ENCODE measurements around the gene KCNQ5.

The KCNQ5 gene

DNA sequence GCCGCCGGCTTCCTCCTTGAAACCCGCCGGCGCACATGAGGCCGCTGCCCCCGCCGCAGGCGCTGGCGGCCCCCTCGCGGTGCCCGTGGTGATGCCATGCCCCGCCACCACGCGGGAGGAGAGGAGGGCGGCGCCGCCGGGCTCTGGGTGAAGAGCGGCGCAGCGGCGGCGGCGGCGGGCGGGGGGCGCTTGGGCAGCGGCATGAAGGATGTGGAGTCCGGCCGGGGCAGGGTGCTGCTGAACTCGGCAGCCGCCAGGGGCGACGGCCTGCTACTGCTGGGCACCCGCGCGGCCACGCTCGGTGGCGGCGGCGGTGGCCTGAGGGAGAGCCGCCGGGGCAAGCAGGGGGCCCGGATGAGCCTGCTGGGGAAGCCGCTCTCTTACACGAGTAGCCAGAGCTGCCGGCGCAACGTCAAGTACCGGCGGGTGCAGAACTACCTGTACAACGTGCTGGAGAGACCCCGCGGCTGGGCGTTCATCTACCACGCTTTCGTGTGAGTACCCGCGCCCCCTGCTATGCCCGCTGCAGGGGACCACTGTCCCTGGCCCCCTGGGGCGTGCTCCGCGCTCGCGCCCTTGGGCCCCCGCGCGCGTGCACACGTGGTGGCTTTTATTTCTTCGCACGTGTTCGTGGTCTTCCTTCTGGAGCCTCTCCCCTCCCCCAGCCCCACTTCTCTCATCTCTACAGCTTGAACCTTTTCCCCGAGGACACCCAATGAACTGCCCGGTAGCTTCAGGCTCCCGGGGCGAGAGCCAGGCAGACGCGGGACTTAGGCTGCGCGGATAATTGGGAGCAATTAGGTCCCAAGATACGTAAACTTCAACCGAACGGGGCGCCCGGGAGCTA, 453 bp downstream of the KCNQ5 start:
- H3K9ac ChIP-seq (ENCODE audit: low read length), result peak overlapping the region; percentile 6
- H3K27me3 ChIP-seq (replicated peaks; ENCODE audit: control insufficient read depth, insufficient read depth, low read length), result peaks cover 51% of the 10 kb centered on the region
- H3K4me1 ChIP-seq (ENCODE audit: control insufficient read depth, insufficient read depth, low read length), result peaks cover 26% of the 10 kb centered on the region
- H3K4me3 ChIP-seq (ENCODE audit: low read length), result peak overlapping the region; percentile 72
- no peaks in the 10 kb centered on the region for H3K9me3 ChIP-seq (ENCODE audit: control insufficient read depth, low read length)
- DNase-seq (ENCODE audit: low read depth), result peak; percentile 82
- no peaks in the 10 kb centered on the region for H3K36me3 ChIP-seq (ENCODE audit: control insufficient read depth, insufficient read depth, low read length, severe bottlenecking)

DNA sequence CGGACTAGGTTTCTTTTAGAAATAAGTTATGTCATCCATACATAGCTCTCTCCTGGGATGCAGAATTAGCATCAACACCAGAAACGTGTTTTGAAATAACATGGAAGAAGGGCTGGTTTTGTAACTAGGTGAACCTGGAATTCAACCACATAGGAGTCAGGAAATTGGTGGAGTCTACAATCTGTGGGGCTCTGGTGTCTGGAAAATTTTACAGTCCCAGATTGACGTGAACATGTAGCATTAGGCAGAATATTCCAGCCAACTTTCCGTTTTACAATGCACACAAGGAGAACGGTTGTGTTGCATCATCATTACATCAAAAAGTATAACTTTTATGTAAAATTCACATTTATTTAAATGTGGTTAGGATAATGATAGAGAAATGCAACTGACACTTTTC, 1.9 kb downstream of the KCNQ5 start:
- peaks cover 26% of the 10 kb centered on the region for H3K4me1 ChIP-seq (ENCODE audit: control insufficient read depth, insufficient read depth, low read length)
- H3K36me3 ChIP-seq (ENCODE audit: control insufficient read depth, insufficient read depth, low read length, severe bottlenecking), result no peaks in the 10 kb centered on the region
- DNase-seq (ENCODE audit: low read depth), result peak; percentile 52
- H3K4me3 ChIP-seq (ENCODE audit: low read length), result no peak overlapping the region
- peaks cover 54% of the 10 kb centered on the region for H3K27me3 ChIP-seq (replicated peaks; ENCODE audit: control insufficient read depth, insufficient read depth, low read length)
- H3K9me3 ChIP-seq (ENCODE audit: control insufficient read depth, low read length), result no peaks in the 10 kb centered on the region
- no peak overlapping the region for H3K9ac ChIP-seq (ENCODE audit: low read length)

DNA sequence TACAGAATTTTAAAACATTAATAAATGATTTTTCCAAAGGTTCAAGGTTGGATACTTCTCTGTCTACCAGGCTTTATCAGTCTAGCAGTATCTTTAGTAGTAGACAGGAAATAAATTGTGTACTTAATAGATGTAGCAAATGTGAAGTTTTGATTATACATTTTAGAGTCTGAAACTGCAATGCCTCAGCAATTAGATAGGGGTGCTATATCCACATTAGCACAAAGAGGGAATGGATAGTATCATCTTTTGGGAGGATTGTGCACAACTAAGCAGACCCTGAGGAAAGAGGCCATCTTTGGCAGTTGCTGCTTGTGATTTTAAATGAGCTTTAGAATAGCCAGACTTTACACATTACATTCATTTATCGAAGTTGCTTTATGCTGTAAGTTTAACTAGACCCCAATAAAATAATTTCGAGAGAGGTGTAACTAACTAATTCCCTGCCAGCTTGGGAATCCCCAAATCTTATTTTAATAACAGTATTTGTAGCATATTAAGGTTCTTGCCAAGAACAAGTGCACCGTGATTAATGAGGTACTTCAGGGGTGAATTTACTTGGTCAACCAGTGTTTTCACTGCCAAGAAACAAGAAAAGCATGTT, 2.8 kb downstream of the KCNQ5 start:
- H3K9ac ChIP-seq (ENCODE audit: low read length), result no peak overlapping the region

DNA sequence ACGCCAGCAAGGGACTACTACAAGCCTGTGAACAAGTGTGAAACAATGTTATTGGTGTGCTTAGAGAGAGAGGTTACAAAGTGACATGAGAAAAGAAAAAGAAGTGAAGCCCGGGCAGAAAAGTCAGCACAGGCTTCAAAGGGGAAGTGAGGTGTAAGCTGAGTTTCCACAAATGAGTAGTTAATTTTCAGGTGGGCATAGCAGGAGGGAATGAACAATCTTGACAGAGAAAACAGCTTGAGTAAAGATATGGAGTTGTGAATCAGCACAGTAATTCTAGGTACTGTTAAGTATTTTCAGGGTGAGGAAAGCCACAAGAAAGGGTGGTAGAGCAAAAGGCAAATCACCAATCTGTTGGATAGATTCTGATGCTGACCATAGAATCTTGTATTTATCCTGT, 4.3 kb downstream of the KCNQ5 start:
- Histone ChIP-seq H3K4me3 (ENCODE audit: low read length) (no peak overlapping the region), H3K9ac (ENCODE audit: low read length) (no peak overlapping the region), H3K4me1 (ENCODE audit: control insufficient read depth, insufficient read depth, low read length) (peaks cover 14% of the 10 kb centered on the region), H3K9me3 (ENCODE audit: control insufficient read depth, low read length) (no peaks in the 10 kb centered on the region), H3K27me3 (replicated peaks; ENCODE audit: control insufficient read depth, insufficient read depth, low read length) (peaks cover 37% of the 10 kb centered on the region), H3K36me3 (ENCODE audit: control insufficient read depth, insufficient read depth, low read length, severe bottlenecking) (no peaks in the 10 kb centered on the region)
- no peak for DNase-seq (ENCODE audit: low read depth)

More for the DNA sequence above, 2.8 kb downstream of the KCNQ5 start:
- H3K36me3 ChIP-seq (ENCODE audit: control insufficient read depth, insufficient read depth, low read length, severe bottlenecking), result no peaks in the 10 kb centered on the region
- H3K4me3 ChIP-seq (ENCODE audit: low read length), result no peak overlapping the region
- H3K9me3 ChIP-seq (ENCODE audit: control insufficient read depth, low read length), result no peaks in the 10 kb centered on the region
- peaks cover 46% of the 10 kb centered on the region for H3K27me3 ChIP-seq (replicated peaks; ENCODE audit: control insufficient read depth, insufficient read depth, low read length)
- DNase-seq (ENCODE audit: low read depth), result peak; percentile 62
- peaks cover 26% of the 10 kb centered on the region for H3K4me1 ChIP-seq (ENCODE audit: control insufficient read depth, insufficient read depth, low read length)

DNA sequence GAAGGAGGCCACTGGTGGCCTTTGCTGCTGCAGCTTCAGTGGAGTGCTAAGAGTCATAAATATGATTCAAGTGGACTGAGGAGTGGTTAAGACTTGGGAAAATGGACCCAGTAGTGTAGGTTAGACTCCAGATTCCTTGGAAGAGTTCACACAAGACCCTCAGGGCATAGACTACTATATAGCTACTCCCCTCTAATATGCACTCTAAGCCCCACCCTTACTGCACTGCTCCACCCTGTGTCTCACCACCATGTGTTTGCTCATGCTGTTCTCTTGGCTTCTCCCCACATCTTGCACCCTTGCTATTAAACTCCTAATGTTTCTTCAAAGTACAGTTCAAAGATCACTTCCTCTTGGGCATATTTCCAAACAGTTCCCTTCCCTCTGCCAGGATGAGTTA, 5.7 kb downstream of the KCNQ5 start:
- Histone ChIP-seq H3K36me3 (ENCODE audit: control insufficient read depth, insufficient read depth, low read length, severe bottlenecking) (no peaks in the 10 kb centered on the region), H3K9ac (ENCODE audit: low read length) (no peak overlapping the region), H3K27me3 (replicated peaks; ENCODE audit: control insufficient read depth, insufficient read depth, low read length) (peaks cover 26% of the 10 kb centered on the region), H3K4me3 (ENCODE audit: low read length) (no peak overlapping the region), H3K4me1 (ENCODE audit: control insufficient read depth, insufficient read depth, low read length) (peaks cover 6% of the 10 kb centered on the region), H3K9me3 (ENCODE audit: control insufficient read depth, low read length) (no peaks in the 10 kb centered on the region)
- no peak for DNase-seq (ENCODE audit: low read depth)

DNA sequence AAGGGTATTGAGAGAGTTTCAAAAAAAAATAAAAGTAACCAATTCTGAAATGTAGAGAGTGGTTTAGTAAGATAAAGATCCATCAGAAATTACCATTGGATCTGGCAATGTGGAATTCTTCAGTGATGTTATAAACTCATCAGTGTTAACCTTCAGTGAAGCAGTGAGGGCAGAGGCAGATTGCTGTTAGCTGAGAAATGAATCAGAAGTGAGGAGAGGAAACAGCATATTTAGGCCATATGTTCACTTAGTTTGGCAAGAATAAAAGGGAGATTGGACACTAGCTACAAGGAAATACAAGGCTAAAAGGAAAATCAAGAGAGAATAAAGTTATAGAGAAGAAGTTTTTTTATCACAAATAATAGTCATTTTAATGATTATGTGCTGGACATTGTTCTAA, 9.6 kb downstream of the KCNQ5 start:
- H3K4me1 ChIP-seq (ENCODE audit: control insufficient read depth, insufficient read depth, low read length), result no peaks in the 10 kb centered on the region
- no peak overlapping the region for H3K4me3 ChIP-seq (ENCODE audit: low read length)
- no peaks in the 10 kb centered on the region for H3K9me3 ChIP-seq (ENCODE audit: control insufficient read depth, low read length)
- DNase-seq (ENCODE audit: low read depth), result peak; percentile 55
- H3K9ac ChIP-seq (ENCODE audit: low read length), result no peak overlapping the region
- H3K27me3 ChIP-seq (replicated peaks; ENCODE audit: control insufficient read depth, insufficient read depth, low read length), result peaks cover 11% of the 10 kb centered on the region
- no peaks in the 10 kb centered on the region for H3K36me3 ChIP-seq (ENCODE audit: control insufficient read depth, insufficient read depth, low read length, severe bottlenecking)

DNA sequence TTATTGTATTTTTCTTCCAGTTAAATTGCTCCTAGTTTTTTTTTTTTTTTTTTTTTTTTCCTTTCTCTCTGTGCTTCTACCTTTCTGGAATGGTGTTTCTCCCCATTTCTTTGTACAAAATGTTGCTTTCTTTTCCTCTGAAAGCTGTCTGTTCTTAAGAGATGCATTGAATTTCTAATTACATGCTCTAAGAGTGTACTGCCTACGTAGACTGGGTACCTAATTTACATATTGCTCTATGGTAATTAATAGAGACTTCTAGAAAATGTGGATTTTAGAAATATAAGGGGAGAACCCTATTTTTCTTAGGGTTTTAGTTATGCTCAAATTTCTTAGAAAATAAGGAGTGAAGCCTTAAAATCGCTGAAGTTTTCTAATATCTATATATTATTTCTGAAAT, 13.8 kb downstream of the KCNQ5 start:
- no peak for DNase-seq (ENCODE audit: low read depth)
- peaks cover 25% of the 10 kb centered on the region for H3K27me3 ChIP-seq (replicated peaks; ENCODE audit: control insufficient read depth, insufficient read depth, low read length)
- no peaks in the 10 kb centered on the region for H3K9me3 ChIP-seq (ENCODE audit: control insufficient read depth, low read length)
- H3K4me3 ChIP-seq (ENCODE audit: low read length), result no peak overlapping the region
- no peaks in the 10 kb centered on the region for H3K4me1 ChIP-seq (ENCODE audit: control insufficient read depth, insufficient read depth, low read length)
- no peak overlapping the region for H3K9ac ChIP-seq (ENCODE audit: low read length)
- no peaks in the 10 kb centered on the region for H3K36me3 ChIP-seq (ENCODE audit: control insufficient read depth, insufficient read depth, low read length, severe bottlenecking)

DNA sequence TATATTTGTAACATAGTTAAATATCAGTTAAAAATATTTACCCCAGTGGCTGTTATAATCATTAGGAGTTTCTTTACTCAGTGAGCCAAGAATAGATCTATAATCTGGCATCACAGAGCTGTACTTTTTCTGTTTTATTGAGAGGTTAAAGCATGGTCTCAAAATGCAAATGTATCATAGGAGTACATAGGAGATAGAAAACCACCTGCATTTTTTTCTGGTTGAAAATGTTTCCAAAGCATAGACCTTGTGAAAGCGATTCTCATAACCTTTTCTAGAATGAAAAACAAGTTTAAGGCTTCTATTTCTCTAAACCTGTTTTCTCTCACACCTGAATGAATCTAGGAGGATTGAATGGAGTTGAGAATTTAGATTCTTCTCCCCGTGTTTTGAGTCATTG, 14.4 kb downstream of the KCNQ5 start:
- Histone ChIP-seq H3K4me3 (ENCODE audit: low read length) (no peak overlapping the region), H3K4me1 (ENCODE audit: control insufficient read depth, insufficient read depth, low read length) (no peaks in the 10 kb centered on the region), H3K9ac (ENCODE audit: low read length) (no peak overlapping the region), H3K9me3 (ENCODE audit: control insufficient read depth, low read length) (no peaks in the 10 kb centered on the region), H3K36me3 (ENCODE audit: control insufficient read depth, insufficient read depth, low read length, severe bottlenecking) (no peaks in the 10 kb centered on the region), H3K27me3 (replicated peaks; ENCODE audit: control insufficient read depth, insufficient read depth, low read length) (peaks cover 25% of the 10 kb centered on the region)
- no peak for DNase-seq (ENCODE audit: low read depth)

DNA sequence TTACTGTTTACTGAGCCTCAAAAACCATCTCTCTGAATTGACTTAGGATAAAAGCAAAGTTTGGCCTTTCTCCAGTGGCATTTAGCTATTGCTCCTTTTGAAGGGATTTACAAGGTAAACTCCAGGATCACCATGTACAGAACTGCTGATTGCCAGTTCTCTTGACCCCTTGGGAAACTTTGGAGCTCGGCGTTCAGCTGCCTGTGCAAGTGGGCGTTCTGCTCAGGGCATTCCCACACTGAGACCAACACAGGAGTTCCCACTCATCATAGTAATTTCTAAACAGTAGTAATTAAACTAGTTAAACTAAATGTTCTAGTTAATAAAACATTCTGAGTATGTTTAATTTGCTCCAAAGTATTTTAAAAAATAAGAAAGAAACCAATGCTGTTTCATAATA, 14.9 kb downstream of the KCNQ5 start:
- Histone ChIP-seq H3K4me3 (ENCODE audit: low read length) (no peak overlapping the region), H3K9me3 (ENCODE audit: control insufficient read depth, low read length) (no peaks in the 10 kb centered on the region), H3K9ac (ENCODE audit: low read length) (no peak overlapping the region), H3K27me3 (replicated peaks; ENCODE audit: control insufficient read depth, insufficient read depth, low read length) (peaks cover 25% of the 10 kb centered on the region), H3K4me1 (ENCODE audit: control insufficient read depth, insufficient read depth, low read length) (no peaks in the 10 kb centered on the region), H3K36me3 (ENCODE audit: control insufficient read depth, insufficient read depth, low read length, severe bottlenecking) (no peaks in the 10 kb centered on the region)
- no peak for DNase-seq (ENCODE audit: low read depth)

DNA sequence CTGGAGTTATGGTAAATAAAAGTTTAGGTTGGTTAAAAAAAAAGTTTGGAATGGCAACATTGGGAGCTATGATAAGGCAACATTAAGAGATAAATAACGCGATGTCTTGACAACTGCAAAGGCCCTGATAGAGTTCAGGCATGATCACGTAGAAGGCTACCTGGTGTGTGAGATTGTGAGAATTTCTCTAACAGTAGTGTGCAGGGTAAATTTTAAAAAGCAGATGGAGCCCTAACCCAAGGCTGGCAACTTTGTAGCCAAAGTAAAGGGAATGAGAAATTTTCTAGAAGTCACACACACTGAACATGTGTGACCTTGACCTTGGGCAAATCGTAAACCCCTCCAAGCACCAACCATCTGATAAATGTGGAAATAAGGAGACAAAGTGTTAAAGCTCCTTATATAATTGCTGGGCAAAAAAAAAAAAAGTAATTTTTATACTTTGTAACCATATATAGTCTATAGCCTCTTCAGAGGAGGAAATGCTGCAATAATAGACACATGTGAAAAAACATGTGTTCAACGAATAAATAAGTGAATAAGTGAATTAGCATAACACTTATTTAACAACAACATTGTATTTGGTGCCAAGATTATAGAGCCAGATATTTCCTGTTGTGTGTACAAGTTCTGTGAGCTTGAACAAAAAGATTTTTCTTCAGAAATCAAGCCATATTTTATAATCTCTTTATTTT, 18.2 kb downstream of the KCNQ5 start:
- Histone ChIP-seq H3K27me3 (replicated peaks; ENCODE audit: control insufficient read depth, insufficient read depth, low read length) (peaks cover 25% of the 10 kb centered on the region), H3K4me1 (ENCODE audit: control insufficient read depth, insufficient read depth, low read length) (no peaks in the 10 kb centered on the region), H3K9ac (ENCODE audit: low read length) (no peak overlapping the region), H3K36me3 (ENCODE audit: control insufficient read depth, insufficient read depth, low read length, severe bottlenecking) (no peaks in the 10 kb centered on the region), H3K4me3 (ENCODE audit: low read length) (no peak overlapping the region), H3K9me3 (ENCODE audit: control insufficient read depth, low read length) (no peaks in the 10 kb centered on the region)
- no peak for DNase-seq (ENCODE audit: low read depth)

DNA sequence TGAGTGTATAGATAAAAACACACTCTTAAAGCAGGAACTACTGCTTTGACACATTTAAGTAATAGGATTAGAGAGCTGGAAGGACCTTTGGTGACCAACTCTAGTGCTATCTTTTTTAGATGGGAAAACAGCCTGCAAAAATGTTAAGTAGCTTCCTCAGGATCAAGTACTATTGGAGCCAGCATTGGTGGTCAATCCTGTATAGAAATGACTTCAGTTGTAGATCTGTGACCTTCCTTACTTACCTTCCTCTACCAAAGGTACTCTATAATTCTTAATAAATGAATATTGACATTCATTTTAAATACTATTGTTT, 18.7 kb downstream of the KCNQ5 start:
- no peak for DNase-seq (ENCODE audit: low read depth)
- H3K9ac ChIP-seq (ENCODE audit: low read length), result no peak overlapping the region
- H3K36me3 ChIP-seq (ENCODE audit: control insufficient read depth, insufficient read depth, low read length, severe bottlenecking), result no peaks in the 10 kb centered on the region
- peaks cover 22% of the 10 kb centered on the region for H3K27me3 ChIP-seq (replicated peaks; ENCODE audit: control insufficient read depth, insufficient read depth, low read length)
- no peaks in the 10 kb centered on the region for H3K9me3 ChIP-seq (ENCODE audit: control insufficient read depth, low read length)
- H3K4me1 ChIP-seq (ENCODE audit: control insufficient read depth, insufficient read depth, low read length), result no peaks in the 10 kb centered on the region
- H3K4me3 ChIP-seq (ENCODE audit: low read length), result no peak overlapping the region

Measured in adipocyte (in vitro differentiated cells).